Uterus (tissue), 2 donors: Measurements from ENCODE around the gene NR2C2.

ENCODE experiments used
- CTCF ChIP-seq, 4 experiments: fragments of 200-600 bp in 2 of 4; fragments of 450-650 bp in 2 of 4; sonication (generic) in 2 of 4; IDR thresholded peaks; one replicate each; pipeline ENCODE4 v1.5.1; 2016 to 2019; ENCODE audit warnings: antibody characterized with exemption in 4 of 4, mild to moderate bottlenecking in 2 of 4, moderate library complexity in 1 of 4
- POLR2A ChIP-seq, 2 donors: fragments of 450-650 bp; IDR thresholded peaks; one replicate each; pipeline ENCODE4 v1.6.1; 2016; ENCODE audit warnings: antibody characterized with exemption in 2 of 2, mild to moderate bottlenecking in 1 of 2, moderate library complexity in 1 of 2

- no peak for TF ChIP-seq CTCF (IDR thresholded peaks at IDR 0.05)
- no peak for TF ChIP-seq POLR2A (IDR thresholded peaks at IDR 0.05)
These were observed 5.5 kb upstream of the NR2C2 start for GRCh38 chr3:14941871-14942270.
